HG03432 (cell line): Measurements from ENCODE around the gene PITPNC1.
"Not testable (repeated sequence)": the region's sequence is repeated elsewhere in the genome, so short reads cannot be mapped to it uniquely, and the experiment has no call there.

Source experiments
- ATAC-seq: cut with Tn5 transposase; IDR thresholded peaks from one replicate; pipeline ENCODE4 v1.9.1; 2021; ENCODE audit warnings: mild to moderate bottlenecking, moderate library complexity; ENCODE audit not compliant: unreplicated experiment

PITPNC1 gene

DNA sequence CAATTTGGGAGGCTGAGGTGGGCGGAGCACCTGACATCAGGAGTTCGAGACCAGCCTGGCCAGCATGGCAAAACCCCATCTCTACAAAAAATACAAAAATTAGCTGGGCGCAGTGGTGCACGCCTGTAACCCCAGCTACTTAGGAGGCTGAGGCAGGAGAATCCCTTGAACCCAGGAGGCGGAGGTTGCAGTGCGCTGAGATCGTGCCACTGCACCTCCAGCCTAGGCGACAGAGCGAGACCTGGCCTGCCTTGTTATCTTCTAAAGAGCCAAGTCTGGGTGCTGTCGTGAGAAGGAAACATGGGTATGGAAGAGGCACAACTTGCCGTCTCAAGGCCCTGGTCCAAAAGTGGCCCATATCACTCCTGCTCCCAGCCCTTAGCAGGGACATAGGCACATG is 103.9 kb downstream of the PITPNC1 start:
- not testable (repeated sequence) for ATAC-seq

DNA sequence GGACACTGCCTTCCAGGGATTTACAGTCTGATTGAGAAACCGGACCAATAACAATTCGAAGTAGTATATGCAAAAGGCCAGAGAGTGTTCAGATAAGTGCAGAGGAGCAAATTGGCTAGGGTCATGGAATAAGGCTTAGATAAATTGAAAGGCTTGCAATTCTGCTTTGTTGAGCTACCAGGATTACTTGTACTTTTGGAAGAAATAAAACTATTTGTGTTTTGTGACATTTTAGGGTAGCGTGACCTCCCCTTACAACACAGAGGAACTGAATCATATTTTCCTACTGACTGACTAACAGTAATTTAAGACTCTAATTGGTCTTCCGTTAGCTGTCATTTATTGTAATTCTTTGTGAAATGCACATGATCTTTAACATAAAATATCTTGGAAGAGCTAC is 104.7 kb downstream of the PITPNC1 start:
- no peak for ATAC-seq

DNA sequence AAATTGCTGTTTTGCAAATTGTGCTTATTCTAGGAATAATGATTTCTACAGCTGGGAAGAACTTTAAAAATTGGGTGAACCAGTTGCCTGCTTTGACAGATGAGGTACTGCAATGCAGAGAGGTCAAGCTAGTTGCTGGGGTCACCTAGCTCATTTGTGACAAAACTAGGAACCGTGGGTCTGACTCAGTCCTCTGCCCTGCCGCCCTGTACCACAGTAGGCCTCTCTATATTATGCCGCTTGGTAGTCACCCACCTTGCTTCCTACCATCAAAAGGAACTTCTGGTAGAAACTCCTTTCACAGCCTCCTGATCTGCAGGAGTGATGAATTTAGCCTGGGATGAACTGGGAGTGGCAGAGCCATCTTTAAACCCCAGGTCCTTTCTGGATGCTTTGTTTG is 105.7 kb downstream of the PITPNC1 start:
- ATAC-seq: no peak

- ATAC-seq: no peak
These were observed 107.2 kb downstream of the PITPNC1 start for GRCh38 chr17:67484261-67484660.

DNA sequence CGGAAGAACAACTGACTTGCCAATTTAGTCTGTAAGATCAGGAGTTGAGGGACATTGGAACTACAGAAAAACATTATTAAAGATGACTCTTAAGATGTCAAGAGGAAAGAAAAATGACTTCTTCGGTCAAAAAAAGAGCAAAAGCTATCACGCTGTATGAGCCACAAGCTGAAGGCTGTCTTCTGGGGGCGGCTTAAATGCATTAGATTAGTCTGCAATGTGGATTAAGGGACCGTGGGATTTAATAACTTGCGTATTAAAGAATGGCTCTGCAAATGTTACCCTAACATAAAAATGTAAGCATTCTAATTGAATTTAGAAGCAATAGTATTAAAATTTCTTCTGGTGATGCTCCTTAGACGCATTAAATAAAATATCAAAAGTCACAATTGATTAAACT is 108.6 kb downstream of the PITPNC1 start:
- ATAC-seq: no peak

DNA sequence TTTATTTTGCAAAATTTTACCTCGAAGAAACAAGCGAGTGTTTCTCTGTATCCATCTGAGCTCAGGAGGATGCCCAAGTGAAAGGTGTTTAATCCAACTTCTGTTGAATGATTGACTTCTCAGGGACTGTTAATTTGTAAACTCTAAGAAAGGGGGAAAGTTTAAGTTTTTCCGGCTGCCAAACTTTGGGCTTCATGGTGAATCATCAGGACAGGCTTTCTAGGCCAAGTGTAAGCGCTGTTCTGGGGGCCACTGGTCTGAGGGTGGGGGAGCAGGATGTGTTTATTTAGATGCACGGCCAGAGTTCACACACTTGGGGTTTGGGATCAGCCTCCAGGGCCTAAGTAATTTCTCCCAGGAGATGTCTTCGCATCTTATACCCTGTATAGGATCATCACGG is 110.4 kb downstream of the PITPNC1 start:
- no peak for ATAC-seq

- ATAC-seq: no peak
These were observed 111.1 kb downstream of the PITPNC1 start for GRCh38 chr17:67488161-67488560.

- no peak for ATAC-seq
These were observed 111.7 kb downstream of the PITPNC1 start for GRCh38 chr17:67488768-67489167.

- no peak for ATAC-seq
These were observed 112.2 kb downstream of the PITPNC1 start for GRCh38 chr17:67489273-67489672.

GRCh38 chr17:67490471-67490870 is 113.4 kb downstream of the PITPNC1 start:
- no peak for ATAC-seq

DNA sequence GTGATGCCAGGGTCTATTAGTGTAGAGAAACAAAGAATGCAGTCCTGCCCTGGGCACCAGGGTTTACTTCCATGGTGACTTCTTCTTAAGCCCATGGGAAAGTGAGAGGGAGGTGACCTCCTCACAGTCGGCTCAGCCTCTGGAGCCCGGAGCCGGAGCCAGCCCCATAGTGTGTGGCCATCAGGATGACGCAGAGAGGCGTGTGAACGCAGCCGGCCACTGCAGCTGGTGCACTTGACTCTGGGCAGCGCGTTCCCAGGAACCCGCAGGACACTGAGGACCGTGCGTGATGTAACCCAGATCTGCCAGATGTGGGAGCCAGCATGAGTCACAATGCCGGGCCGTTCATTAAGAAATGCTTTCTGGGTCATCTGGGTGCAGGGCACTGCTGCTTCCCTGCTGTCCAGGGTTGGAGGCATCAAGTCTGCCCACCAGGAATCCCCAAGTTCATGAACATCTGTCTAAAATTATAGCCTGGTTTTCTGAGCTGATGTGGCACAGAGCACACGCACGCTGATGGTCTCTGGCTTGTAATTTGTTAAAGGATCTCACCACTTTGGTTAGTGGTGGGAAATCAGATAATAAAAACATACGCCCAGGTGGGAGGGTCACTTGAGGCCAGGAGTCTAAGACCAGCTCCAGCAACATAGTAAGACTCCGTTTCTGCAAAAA is 114.1 kb downstream of the PITPNC1 start:
- ATAC-seq: no peak

DNA sequence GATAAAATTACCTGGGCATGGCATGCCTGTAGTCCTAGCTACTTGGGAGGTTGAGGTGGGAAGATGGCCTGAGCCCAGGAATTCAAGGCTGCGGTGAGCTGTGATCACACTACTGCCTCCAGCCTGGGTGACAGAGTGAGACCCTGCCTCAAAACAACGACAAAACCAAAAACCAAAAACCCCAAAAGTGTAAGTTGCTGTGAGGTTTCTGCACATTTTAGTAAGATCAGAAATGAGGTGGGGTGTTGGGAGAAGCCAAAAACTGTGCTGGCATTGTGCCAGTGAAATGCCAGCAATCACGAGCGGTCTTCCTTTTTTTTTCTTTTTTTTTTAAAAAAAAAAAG is 114.6 kb downstream of the PITPNC1 start:
- no peak for ATAC-seq

DNA sequence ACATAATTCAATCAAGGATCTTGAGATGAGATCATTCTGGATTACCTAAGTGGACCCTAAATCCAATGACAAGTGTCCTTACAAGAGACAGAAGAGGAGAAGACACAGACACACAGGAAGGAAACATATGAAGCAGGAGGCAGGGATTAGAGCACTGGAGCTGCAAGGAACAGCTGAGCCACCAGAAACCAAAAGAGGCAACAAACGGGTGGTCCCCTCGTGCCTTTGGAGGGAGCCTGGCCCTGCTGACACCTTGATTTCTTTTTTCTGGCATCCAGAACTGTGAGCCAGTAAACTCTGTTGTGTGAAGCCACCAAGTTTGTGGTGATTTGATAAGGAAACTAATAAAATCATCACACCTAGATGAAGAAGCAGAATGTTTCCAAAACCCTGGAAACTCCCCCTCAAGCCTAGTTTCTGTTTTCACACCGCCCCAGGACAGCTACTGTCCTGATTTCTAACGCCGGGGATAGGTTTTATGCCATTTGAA is 115.2 kb downstream of the PITPNC1 start:
- no peak for ATAC-seq

GRCh38 chr17:67492824-67493517 is 115.9 kb downstream of the PITPNC1 start:
- ATAC-seq: no peak

DNA sequence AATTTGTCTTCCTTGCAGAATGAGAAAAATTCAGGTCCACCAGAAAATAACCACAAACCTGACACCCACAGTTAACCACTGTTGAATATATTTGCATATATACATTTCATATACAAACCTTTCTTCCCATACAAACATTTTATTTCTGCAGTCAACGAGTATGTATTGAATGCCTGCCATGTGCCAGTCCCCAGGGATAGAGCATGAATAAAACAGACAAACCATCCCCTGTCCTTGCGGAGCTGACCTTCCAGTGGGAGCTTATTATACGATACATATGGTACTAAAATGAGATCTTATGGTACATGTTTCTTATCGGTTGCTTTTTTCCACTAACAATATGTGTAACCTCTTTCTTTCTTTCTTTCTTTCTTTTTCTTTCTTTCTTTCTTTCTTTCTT is 116.7 kb downstream of the PITPNC1 start:
- ATAC-seq: no peak

GRCh38 chr17:67495534-67495933 is 118.5 kb downstream of the PITPNC1 start:
- not testable (repeated sequence) for ATAC-seq

- ATAC-seq: no peak
These were observed 119.2 kb downstream of the PITPNC1 start for GRCh38 chr17:67496286-67496685.

DNA sequence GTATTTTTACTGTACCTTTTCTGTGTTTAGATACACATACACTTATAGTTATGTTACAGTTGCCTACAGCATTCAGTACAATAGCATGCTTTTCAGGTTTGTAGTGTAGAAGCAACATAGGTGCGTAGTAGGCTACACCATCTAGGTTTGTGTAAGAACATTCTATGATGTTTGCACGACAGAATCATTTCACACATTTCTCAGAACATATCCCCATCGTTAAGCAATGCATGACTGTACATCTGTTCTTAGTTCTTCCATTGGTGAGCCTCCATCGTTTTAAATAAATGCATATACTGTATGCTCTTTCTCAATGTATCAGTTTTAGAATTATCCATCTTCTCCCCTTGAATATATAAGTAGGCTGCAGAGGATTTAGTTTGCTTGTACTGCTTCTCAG is 122.6 kb downstream of the PITPNC1 start:
- ATAC-seq: no peak

GRCh38 chr17:67500261-67500660 is 123.2 kb downstream of the PITPNC1 start:
- no peak for ATAC-seq

- ATAC-seq: no peak
These were observed 123.7 kb downstream of the PITPNC1 start for GRCh38 chr17:67500677-67501300.

DNA sequence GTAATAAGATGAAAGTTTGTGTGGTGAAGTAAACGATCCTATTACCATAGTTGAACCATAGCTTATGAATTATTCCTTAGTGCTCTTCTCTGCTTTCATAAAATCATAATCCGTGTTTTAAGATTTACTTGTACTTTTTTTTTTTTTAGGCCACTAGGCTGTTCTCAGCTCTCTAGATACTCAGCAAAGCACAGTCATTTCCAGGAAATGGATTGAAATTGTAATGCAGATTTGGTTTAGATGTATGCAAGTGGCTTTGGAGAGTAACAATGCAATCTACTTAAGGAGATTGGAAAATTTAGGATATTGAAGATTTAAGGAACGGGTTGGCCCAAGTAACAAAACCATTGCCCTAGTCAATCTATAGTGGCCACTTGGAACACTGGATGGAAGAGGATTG is 125.1 kb downstream of the PITPNC1 start:
- ATAC-seq: no peak

- no peak for ATAC-seq
These were observed 126.1 kb downstream of the PITPNC1 start for GRCh38 chr17:67503184-67503583.
